Nephron (organoid): ENCODE results near the gene SLC4A5.
"Not testable (repeated sequence)": the region's sequence is repeated elsewhere in the genome, so short reads cannot be mapped to it uniquely, and the experiment has no call there.

ENCODE experiments used
- H3K27ac Mint-ChIP-seq, 3 experiments: 2 replicates each; pipeline ENCODE4 v1.8.0; 2020; ENCODE audit warnings: mixed read lengths in 3 of 3, mild to moderate bottlenecking in 2 of 3, moderate library complexity in 1 of 3
- H3K27me3 Mint-ChIP-seq: 2 replicates; pipeline ENCODE4 v1.8.0; 2021; ENCODE audit warnings: low read depth, mild to moderate bottlenecking, moderate library complexity, mixed read lengths
- H3K36me3 Mint-ChIP-seq: 2 replicates; pipeline ENCODE4 v1.8.0; 2020; ENCODE audit warnings: low read depth, mixed read lengths
- H3K4me1 Mint-ChIP-seq: 2 replicates; pipeline ENCODE4 v1.8.0; 2020; ENCODE audit warnings: mixed read lengths
- H3K4me3 Mint-ChIP-seq, 3 experiments: 2 replicates each; pipeline ENCODE4 v1.8.0; 2020; ENCODE audit warnings: mild to moderate bottlenecking in 3 of 3, mixed read lengths in 3 of 3, moderate library complexity in 2 of 3
- H3K9me3 Mint-ChIP-seq: 2 replicates; pipeline ENCODE4 v1.8.0; 2020; ENCODE audit warnings: mixed read lengths
- TF ChIP-seq, protein P1 (sequence below), 3 experiments: fragments of 200-600 bp; sonication (generic); IDR thresholded peaks; one replicate each; pipeline ENCODE4 v1.5.0; 2021; ENCODE audit warnings: antibody characterized with exemption in 3 of 3; ENCODE audit not compliant: unreplicated experiment in 3 of 3

SLC4A5 gene

GRCh38 chr2:74235041-74235440, 108.2 kb downstream of the SLC4A5 start:
- Mint-ChIP-seq H3K27me3 (no peaks in the 10 kb centered on the region), H3K9me3 (no peaks in the 10 kb centered on the region), H3K4me1 (no peaks in the 10 kb centered on the region), H3K27ac (no peak overlapping the region), H3K4me3 (no peak overlapping the region), H3K36me3 (peaks cover 5% of the 10 kb centered on the region)
- TF ChIP-seq, protein P1, sequence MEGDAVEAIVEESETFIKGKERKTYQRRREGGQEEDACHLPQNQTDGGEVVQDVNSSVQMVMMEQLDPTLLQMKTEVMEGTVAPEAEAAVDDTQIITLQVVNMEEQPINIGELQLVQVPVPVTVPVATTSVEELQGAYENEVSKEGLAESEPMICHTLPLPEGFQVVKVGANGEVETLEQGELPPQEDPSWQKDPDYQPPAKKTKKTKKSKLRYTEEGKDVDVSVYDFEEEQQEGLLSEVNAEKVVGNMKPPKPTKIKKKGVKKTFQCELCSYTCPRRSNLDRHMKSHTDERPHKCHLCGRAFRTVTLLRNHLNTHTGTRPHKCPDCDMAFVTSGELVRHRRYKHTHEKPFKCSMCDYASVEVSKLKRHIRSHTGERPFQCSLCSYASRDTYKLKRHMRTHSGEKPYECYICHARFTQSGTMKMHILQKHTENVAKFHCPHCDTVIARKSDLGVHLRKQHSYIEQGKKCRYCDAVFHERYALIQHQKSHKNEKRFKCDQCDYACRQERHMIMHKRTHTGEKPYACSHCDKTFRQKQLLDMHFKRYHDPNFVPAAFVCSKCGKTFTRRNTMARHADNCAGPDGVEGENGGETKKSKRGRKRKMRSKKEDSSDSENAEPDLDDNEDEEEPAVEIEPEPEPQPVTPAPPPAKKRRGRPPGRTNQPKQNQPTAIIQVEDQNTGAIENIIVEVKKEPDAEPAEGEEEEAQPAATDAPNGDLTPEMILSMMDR (IDR thresholded peaks at IDR 0.05; ENCODE audit: unreplicated experiment in 3 of 3), result no peak

GRCh38 chr2:74233648-74234047, 109.6 kb downstream of the SLC4A5 start:
- Mint-ChIP-seq H3K4me1 (no peaks in the 10 kb centered on the region), H3K9me3 (no peaks in the 10 kb centered on the region), H3K27me3 (no peaks in the 10 kb centered on the region), H3K36me3 (peaks cover 5% of the 10 kb centered on the region), H3K27ac (no peak overlapping the region), H3K4me3 (no peak overlapping the region)
- TF ChIP-seq, protein P1 (IDR thresholded peaks at IDR 0.05; ENCODE audit: unreplicated experiment in 3 of 3), result no peak

GRCh38 chr2:74232426-74232825, 110.8 kb downstream of the SLC4A5 start:
- TF ChIP-seq, protein P1 (IDR thresholded peaks at IDR 0.05; ENCODE audit: unreplicated experiment in 3 of 3), result no peak
- H3K27me3 Mint-ChIP-seq, result no peaks in the 10 kb centered on the region
- no peaks in the 10 kb centered on the region for H3K4me1 Mint-ChIP-seq
- H3K36me3 Mint-ChIP-seq, result peaks cover 5% of the 10 kb centered on the region
- no peak overlapping the region for H3K4me3 Mint-ChIP-seq
- no peaks in the 10 kb centered on the region for H3K9me3 Mint-ChIP-seq
- no peak overlapping the region for H3K27ac Mint-ChIP-seq

- H3K27ac Mint-ChIP-seq, H3K27me3 Mint-ChIP-seq, H3K9me3 Mint-ChIP-seq, H3K36me3 Mint-ChIP-seq, H3K4me3 Mint-ChIP-seq, H3K4me1 Mint-ChIP-seq: not testable (repeated sequence)
Measured at GRCh38 chr2:74229865-74230264, 113.4 kb downstream of the SLC4A5 start.

GRCh38 chr2:74228772-74229171, 114.4 kb downstream of the SLC4A5 start:
- Mint-ChIP-seq H3K4me1 (peaks cover 7% of the 10 kb centered on the region), H3K9me3 (no peaks in the 10 kb centered on the region), H3K27ac (no peak overlapping the region), H3K27me3 (no peaks in the 10 kb centered on the region), H3K4me3 (no peak overlapping the region), H3K36me3 (peaks cover 5% of the 10 kb centered on the region)
- TF ChIP-seq, protein P1 (IDR thresholded peaks at IDR 0.05; ENCODE audit: unreplicated experiment in 3 of 3), result no peak

DNA sequence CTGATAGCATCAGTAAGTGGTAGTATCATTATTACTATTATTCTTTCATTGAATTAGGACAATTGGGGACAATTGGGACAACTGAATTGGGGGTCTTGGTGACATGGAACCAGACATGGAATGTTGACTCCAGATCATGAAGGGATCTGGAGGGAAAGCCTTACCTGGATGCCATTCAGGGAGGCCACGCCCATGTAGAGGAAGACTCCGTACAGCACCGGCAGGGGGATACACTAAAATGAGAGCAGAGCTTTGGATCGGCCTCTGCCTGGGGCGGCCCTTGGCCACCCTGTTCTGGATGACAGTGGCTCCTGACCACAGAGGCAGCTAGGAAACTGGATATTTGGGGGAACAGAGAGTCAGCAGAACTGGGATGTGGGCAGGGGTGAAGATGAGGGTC, 115.6 kb downstream of the SLC4A5 start:
- Mint-ChIP-seq H3K27me3 (no peaks in the 10 kb centered on the region), H3K4me1 (peaks cover 7% of the 10 kb centered on the region), H3K9me3 (no peaks in the 10 kb centered on the region), H3K27ac (no peak overlapping the region), H3K4me3 (no peak overlapping the region), H3K36me3 (peaks cover 5% of the 10 kb centered on the region)
- TF ChIP-seq, protein P1 (IDR thresholded peaks at IDR 0.05; ENCODE audit: unreplicated experiment in 3 of 3), result no peak
